Superior temporal gyrus (tissue), 1 donor: Measurements from ENCODE around the gene TEAD2.
A peak's percentile ranks its signal among the peaks of the same experiment; 100 is the strongest.
"Not testable (repeated sequence)": the region's sequence is repeated elsewhere in the genome, so short reads cannot be mapped to it uniquely, and the experiment has no call there.

ENCODE experiments used
- DNase-seq: peaks from one replicate; pipeline ENCODE4 v3.0.0-alpha.2; 2016; ENCODE audit errors: extremely low spot score

The TEAD2 gene

DNA sequence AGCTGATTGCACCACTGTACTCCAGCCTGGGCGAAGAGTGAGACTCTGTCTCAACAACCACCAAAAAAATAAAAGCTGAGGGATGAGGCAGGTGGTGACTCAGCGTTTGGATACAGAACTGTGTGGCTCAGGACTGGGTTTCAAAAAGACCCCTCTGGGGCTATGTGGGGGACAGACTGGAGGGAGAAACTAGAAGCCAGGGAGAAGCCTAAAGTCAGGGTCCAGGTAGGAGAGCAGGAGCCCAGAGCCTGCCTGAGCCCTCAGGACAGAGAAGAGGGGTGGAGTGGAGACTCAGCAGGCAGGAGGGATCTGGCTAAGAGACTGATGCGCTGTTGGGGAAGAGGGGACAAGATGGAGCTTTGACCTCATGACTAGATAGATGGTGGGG is 28.8 kb downstream of the TEAD2 start:
- no peak for DNase-seq

DNA sequence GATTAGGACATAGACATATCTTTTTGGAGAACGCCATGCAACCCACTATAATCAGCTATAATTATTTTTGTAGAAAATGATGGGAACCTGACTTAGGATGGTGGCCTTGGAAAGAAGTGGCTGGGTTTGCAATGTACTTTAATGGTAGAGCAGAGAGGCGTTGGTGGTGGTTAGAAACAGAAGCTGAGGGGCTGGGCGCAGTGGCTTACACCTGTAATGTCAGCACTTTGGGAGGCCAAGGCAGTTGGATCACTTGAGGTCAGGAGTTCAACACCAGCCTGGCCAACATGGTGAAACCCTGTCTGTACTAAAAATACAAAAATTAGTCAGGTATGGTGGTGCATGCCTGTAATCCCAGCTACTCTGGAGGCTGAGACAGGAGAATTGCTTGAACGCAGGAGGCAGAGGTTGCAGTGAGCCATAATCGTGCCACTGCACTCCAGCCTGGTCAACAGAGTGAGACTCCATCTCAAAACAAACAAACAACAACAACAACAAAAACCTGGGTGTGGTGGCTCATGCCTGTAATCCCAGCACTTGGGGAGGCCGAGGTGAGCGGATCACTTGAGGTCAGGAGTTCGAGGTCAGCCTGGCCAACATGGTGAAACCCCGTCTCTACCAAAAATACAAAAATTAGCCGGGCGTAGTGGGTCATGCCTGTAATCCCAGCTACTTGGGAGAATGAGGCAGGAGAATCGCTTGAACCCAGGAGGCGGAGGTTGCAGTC is 29.4 kb downstream of the TEAD2 start:
- not testable (repeated sequence) for DNase-seq

DNA sequence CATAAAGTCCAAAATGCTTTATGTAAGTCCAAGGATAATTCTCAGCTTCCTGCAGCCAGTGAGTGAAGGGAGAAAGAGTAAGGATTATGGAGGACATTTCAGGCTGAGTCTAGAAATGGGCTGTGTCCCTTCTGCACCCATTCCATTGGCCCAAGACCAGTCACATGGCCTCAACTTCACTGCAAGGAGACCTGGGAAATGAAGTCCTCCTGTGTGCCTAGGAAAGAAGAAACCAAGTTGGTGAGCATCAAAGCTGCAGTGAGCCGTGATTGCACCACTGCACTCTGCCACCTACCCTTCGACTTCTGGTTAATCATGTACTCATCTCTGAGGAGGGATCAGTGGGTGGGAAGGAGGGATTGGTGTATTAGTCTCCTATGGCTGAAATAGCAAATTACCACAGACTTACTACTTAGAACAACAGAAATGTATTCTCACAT is 30.6 kb downstream of the TEAD2 start:
- peak; percentile 61 for DNase-seq

DNA sequence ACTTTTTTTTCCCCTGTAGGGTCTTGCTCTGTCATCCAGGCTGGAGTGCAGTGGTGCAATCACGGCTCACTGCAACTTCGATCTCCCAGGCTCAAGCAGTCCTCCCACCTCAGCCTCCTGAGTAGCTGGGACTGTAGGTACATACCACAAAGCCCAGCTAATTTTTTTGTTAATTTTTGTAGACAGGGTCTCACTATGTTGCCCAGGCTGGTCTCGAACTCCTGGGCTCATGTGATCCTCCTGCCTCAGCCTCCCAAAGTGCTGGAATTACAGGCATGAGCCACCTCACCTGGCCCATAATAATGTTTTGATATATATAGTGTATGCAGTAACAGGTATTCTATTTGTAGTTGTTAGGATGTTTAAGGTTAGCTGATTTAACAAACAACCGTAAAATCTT is 31.0 kb downstream of the TEAD2 start:
- DNase-seq, result not testable (repeated sequence)

DNA sequence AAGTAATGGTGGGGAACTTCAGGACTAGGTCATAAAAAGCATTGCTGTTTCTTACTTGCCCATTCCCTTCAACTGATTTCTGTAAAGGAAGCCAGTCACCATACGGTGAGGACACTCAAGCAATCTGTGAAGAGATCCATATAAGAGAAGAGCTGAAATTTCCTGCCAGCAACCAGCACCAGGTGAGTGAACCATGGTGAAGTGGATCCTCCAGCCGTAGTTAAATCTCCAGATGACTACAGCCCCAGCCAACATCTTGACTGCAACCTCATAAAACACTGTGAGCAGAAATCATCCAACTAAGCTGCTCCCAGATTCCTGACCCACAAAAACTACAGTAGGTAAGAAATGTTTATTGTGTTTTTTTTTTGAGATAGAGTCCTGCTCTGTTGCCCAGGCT is 33.5 kb downstream of the TEAD2 start:
- no peak for DNase-seq

DNA sequence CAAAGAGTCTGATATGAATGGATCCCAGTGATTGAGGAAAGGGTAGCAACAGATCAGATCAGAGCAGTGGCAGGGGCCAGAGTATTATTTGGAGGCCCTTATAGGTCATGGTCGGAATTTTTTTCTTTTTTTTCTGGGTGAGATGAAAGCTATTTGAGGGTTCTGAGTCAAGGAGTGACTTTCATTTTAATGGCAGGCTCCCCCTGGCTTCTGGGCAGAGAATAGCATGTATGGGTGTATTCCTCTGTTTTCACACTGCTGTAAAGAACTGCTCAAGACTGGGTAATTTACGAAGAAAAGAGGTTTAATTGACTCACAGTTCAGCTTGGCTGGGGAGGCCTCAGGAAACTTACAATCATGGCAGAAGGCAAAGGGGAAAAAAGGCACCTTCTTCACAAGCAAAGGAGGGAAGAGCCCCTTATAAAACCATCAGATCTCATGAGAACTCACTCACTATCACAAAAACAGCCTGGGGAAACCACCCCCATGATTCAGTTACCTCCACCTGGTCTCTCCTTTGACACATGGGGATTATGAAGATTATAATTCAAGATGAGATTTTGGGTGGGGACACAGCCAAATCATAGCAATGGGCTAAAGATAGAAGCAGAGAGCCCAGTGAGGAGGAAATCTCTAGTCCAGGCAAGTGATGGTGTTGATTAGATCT is 34.2 kb downstream of the TEAD2 start:
- no peak for DNase-seq

DNA sequence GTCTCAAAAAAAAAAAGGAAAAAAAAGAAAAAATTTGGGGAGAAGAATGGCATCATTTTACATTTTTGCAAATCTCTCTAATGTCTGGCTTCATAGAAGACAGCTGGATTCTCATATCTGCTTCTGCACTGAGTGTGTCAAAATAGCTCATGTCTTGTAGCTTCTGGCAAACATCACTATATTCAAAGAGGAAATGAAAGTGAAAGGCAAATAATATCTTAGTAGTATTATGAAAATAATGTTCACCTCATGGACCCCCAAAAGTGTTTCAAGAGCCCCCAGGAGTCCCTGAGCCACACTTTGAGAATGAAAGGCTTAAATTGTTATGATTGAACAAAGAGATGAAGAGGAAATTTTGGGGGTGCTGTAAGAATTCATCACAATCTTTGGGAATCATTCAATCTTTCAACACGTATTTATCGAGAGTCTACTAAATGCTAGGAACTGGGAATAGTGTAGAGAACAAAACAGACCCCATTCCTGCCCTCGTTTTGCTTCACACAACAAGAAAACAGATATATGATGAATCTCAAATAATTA is 36.0 kb downstream of the TEAD2 start:
- DNase-seq, result no peak

DNA sequence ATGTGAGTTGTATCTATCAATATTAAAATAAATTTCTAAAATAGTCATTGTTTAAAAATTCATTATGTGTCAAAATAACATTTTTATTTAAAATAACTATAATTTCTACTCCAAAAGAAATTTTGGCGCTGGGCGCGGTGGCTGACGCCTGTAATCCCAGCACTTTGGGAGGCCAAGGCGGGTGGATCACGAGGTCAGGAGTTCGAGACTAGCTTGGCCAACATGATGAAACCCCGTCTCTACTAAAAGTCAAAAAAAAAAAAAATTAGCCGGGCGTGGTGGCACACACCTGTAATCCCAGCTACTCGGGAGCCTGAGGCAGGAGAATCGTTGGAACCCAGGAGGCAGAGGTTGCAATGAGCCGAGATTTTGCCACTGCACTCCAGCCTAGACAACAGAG is 36.5 kb downstream of the TEAD2 start:
- DNase-seq, result not testable (repeated sequence)

DNA sequence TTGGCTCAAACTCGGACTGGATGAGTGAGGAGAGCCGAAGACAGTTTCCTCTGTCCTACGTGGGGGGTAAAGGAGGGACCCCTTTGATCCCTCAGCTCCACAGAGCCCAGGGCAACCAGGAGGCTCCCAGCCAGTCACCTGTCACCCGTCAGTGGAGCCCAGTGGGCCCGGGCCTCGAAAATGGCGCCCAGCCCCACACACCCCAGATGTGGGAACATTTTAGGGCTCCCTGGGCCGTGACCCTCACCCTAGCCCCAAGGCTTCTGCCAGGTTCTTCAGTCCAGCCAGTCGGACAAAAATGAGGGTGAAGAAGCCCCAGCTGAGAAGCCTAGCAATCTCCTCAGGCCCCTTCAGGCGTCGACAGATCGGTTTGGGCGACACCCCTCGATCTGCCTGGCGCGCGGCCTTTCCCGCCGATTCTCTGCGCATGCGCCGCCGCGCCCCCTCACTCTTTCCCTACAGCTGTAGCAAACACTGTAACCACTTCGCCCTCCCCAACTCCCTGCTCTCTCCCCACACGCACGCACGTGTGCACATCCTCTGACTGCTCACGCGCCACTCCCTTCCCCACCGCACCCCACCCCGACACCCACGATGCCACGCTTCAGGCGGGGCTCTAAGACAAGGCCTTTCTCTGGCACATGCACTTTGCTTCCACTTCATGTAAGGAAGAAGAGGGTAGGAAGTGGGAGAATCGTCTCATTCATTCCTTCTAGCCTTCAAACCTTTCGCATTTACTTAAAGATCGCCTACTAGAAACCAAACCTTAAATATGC is 37.2 kb downstream of the TEAD2 start, which contains the start of gene SLC6A16:
SLC6A16 (minus strand) TSS at position 391 of the 776 bp plus-strand sequence. CDS start 13,844 bp downstream, outside the sequence.
- no peak for DNase-seq

DNA sequence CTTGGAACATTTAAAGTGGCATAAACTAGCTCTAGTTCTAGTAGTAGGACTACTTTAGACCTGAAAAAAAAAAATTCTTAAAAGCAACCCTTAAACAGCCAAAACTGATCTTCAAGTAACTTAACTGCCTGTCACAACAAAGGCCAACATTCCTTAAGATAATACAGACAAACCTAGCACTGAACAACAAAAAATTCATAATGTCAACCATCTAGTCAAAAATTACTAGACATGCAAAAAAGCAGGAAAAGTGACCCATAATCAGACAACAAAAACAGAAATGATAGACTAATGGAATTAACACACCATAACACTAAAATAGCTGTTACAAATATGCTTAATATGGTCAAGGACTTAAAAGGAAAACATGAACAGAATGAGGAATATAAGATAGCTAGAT is 43.9 kb downstream of the TEAD2 start:
- no peak for DNase-seq

DNA sequence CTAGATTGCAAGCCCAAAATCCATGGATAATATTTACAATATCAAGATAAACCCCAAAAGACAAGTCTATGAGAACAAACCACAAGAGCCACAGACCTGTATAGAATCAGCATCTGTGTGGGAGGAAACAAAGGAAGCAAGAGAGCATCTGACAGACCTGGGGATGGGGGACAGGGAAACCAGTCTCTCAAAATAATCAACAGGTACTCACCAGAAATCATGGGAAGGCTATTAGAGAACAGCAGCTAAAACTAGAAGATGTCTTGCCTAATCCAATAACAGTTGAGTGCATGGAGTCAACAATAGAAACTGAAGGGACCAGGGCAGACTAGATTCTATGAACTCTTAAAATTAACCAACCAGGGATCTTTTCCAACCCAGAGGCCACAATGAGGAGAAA is 45.9 kb downstream of the TEAD2 start:
- DNase-seq, result no peak

DNA sequence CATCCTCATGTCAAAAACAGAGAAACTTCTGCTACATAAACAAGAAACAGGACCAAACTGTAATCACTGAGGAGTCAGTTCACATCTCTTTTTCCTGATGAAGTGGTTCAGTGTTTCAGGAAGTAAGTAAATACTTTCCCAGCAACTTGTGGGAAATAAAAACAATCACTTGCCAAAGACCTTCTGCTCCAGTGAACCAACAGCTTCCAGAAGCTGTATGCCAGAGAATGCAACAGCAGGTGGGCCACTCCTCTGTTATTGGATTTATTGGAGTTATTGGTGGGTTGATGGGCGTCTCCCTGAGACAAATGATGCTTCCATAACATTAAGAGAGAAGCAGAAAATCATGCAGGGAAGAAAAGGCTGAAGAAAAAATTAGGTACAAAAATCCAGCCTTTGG is 47.1 kb downstream of the TEAD2 start:
- DNase-seq, result no peak

DNA sequence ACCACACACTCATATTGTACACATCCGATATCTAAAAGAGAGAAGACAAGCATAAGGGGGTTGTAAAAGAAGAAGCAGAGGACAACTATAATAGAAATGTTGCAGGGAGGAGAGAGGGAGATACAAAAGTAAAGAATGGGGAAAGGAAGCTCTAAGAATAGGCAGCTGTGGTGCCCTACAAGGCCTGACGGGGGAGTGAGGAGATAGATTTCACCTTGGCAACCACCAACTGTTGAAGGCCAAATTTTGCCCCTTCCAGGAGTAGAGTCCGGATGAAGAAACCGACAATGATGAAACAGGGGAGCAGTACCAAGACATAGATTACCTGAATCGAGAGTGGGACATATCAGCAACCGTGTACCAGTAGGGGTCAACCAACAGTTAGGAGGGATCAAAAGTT is 53.1 kb downstream of the TEAD2 start:
- no peak for DNase-seq

DNA sequence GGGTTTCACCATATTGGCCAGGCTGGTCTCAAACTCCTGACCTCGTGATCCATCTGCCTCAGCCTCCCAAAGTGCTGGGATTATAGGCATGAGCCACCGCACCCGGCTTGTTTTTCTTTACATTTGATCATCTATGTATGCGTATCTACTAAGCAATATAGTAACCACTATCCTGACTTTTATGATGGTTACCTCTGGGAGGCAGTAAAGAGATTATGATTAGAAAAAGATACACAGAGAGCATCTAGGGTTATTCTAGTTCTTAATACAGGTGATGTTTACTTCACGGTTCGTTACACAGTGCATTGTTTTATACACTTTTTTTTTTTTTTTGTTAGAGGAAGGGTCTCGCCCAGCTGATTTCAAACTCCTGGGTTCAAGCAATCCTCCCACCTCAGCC is 55.5 kb downstream of the TEAD2 start:
- DNase-seq, result not testable (repeated sequence)

DNA sequence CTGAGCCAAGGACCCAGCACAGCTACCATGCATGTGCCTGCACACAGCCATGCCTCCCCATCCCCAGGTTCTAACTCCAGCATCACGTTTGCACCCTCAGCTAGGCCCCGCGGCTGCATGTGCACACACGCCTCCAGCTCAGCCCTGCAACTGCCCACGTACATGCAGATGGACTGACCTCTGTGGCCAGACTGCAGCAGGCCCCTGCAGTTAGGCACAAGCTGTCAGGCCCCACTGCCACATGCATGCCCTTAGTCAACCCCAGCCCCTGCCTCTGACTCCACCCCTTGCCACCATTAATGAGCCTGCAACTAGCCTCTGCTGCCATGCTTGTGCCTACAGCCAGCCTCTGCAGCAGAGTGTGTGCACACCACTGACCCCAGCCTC is 60.4 kb downstream of the TEAD2 start:
- DNase-seq, result no peak

DNA sequence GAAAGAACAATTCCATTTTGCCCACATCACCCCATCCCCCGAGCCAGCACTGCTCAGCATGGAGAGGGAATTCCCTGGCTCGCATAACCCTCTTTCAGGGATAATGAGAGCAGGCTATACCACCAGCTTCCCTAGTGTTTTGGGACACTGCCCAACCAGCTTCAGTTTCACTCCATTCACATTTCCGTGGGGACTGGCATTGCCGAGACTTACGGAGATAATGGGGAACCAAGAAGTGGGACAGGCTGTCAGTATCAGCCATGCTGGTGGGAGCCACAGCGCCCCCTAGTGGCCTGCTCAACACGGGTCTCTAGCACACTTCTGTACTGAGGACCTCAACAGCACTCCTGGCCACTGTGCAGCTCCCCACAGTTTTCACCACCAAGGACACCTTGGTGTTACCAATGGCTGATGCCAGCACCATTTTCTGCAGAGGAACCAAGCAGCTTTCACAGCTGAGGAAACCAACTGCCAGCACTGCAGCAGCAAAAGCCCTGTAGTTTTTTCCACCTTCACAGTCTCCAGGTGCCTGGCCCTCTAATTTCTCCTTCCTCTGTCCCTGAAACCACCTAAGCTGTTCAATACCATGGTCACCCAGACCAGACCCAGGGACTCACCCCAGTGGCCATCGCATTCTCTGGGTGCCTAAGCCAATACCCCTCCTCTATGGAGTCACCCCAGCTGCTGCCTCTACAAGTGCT is 60.9 kb downstream of the TEAD2 start:
- peak; percentile 52 for DNase-seq

DNA sequence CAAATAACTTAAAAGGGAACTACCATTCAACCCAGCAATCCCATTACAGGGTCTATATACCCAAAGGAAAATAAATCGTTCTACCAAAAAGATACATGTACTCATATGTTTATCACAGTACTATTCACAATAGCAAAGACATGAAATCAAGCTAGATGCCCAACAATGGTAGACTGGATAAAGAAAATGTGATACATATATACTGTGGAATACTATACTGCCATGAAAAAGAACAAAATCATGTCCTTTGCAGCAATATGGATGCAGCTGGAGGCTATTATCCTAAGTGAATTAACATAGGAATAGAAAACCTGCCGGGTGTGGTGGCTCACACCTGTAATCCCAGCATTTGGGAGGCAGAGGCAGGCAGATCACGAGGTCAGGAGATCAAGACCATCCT is 63.6 kb downstream of the TEAD2 start:
- DNase-seq, result not testable (repeated sequence)

DNA sequence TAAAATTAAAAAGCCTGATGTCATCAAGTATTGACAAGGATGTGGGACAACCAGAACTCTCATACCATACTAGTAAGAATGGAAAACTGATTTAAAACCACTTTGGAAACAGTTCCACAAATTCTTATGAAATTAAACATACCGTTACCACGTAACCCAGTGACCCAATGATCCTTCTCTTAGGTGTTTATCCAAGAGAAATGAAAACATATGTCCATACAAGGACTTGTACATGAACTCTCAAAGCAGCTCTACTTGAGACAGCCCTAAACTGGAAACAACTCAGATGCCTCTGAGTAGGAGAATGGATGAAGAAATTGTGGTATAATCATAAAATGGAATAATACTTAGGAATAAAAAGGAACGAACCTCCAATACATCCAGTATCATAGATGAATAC is 64.8 kb downstream of the TEAD2 start:
- DNase-seq, result no peak

DNA sequence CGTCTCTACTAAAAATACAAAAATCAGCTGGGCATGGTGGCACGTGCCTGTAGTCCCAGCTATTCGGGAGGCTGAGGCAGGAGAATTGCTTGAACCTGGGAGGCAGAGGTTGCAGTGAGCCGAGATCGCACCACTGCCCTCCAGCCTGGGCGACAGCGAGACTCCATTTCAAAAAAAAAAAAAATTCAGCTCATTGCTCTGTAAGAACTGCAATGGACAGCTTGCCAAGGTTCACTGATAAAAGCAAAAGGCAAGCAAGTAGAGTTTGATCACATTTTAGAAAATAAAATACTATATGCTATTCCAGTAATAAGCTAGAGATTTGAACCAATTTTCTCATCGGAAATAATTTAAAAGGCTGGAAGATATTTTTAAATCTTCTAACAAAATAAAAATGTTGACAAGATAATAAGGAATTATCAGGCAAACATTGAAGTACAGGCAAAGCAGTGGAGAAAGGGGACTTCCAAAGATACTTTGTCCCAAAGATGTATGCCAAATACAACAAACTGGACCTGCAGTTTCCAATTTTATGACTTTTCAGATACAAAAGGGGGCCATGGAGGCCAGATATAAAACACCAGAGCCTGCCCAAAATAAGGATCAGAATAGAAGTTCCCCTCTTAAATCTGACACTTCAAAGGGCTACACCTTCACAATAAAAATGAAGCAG is 66.9 kb downstream of the TEAD2 start:
- DNase-seq, result no peak

DNA sequence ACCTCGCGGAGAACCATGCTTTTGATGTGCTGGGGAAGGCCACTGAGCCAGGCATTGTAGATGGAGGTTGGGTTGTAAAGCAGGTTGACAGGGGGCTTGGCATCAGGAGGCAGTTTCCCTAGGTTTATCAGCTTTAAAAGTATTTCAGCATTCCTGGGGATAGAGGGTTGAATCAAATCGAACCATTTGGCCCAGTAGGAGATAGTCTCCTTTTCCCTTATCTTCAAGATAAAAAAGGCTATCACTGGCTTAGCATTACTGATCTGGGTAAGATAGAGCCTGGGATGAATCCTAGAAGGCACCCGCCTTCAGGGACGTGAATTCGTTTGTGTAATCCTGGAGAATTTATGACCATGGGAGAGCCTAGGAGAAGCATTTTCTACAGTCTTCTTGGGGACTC is 67.8 kb downstream of the TEAD2 start:
- no peak for DNase-seq
